COR-L47 (cell line): ENCODE results near the gene DZIP1.
"Not testable (repeated sequence)": the region's sequence is repeated elsewhere in the genome, so short reads cannot be mapped to it uniquely, and the experiment has no call there.

Experiments
- DNase-seq: peaks from one replicate; lab custom pipeline; 2025; lab: John Stamatoyannopoulos, UW

The DZIP1 gene

GRCh38 chr13:95644601-95645052, at the start of gene DZIP1:
TSS of gene DZIP1 (minus strand) at chr13:95644706. CDS start at chr13:95642029, 2,677 bp downstream.
- peak; percentile 10 for DNase-seq

GRCh38 chr13:95690986-95691385, 46.5 kb upstream of the DZIP1 start:
- not testable (repeated sequence) for DNase-seq

- DNase-seq: no peak
These were observed 45.0 kb upstream of the DZIP1 start for GRCh38 chr13:95689582-95689926.

GRCh38 chr13:95684960-95685359, 40.5 kb upstream of the DZIP1 start:
- not testable (repeated sequence) for DNase-seq

GRCh38 chr13:95684418-95684817, 39.9 kb upstream of the DZIP1 start:
- no peak for DNase-seq

GRCh38 chr13:95679722-95680121, 35.2 kb upstream of the DZIP1 start:
- DNase-seq: no peak

GRCh38 chr13:95678967-95679366, 34.5 kb upstream of the DZIP1 start:
- DNase-seq: no peak

- no peak for DNase-seq
These were observed 33.2 kb upstream of the DZIP1 start for GRCh38 chr13:95677564-95678266.

- peak; percentile 95 for DNase-seq
These were observed 32.5 kb upstream of the DZIP1 start, which contains the start of gene DNAJC3 for GRCh38 chr13:95676762-95677563. TSS of gene DNAJC3 (plus strand) at chr13:95677139. CDS start at chr13:95677256, 117 bp downstream.

GRCh38 chr13:95676105-95676761, 31.7 kb upstream of the DZIP1 start:
- DNase-seq: peak; percentile 7

GRCh38 chr13:95671597-95671996, 27.1 kb upstream of the DZIP1 start:
- no peak for DNase-seq

GRCh38 chr13:95667235-95667634, 22.7 kb upstream of the DZIP1 start:
- DNase-seq: not testable (repeated sequence)

- DNase-seq: peak; percentile 42
These were observed 16.6 kb upstream of the DZIP1 start for GRCh38 chr13:95660981-95661581.

GRCh38 chr13:95659500-95659899, 15.0 kb upstream of the DZIP1 start:
- DNase-seq: no peak

- no peak for DNase-seq
These were observed 12.0 kb upstream of the DZIP1 start for GRCh38 chr13:95656386-95657015.

- no peak for DNase-seq
These were observed 8.3 kb upstream of the DZIP1 start for GRCh38 chr13:95652821-95653220.

GRCh38 chr13:95652244-95652764, 7.8 kb upstream of the DZIP1 start:
- no peak for DNase-seq

GRCh38 chr13:95650696-95651095, 6.2 kb upstream of the DZIP1 start:
- DNase-seq: no peak

GRCh38 chr13:95647321-95647720, 2.8 kb upstream of the DZIP1 start:
- DNase-seq: no peak

GRCh38 chr13:95643936-95644598, 439 bp downstream of the DZIP1 start:
- no peak for DNase-seq

- no peak for DNase-seq
These were observed 953 bp downstream of the DZIP1 start for GRCh38 chr13:95643571-95643935.
